Kidney epithelial cell (primary cell): ENCODE results near the gene SPDL1. TPM values are rescaled to one million over a fixed set of nuclear protein-coding genes. Genes with fewer than 3 reads are reported as not detected.
A peak's percentile ranks its signal among the peaks of the same experiment; 100 is the strongest.

Source experiments
- DNase-seq: peaks from one replicate; pipeline ENCODE4 v3.0.0-alpha.2; 2010; ENCODE audit warnings: low read depth
- H3K27me3 ChIP-seq: 2 replicates; pipeline ENCODE4 v1.6.0; 2011; ENCODE audit warnings: low read length; ENCODE audit not compliant: control insufficient read depth, insufficient read depth
- H3K36me3 ChIP-seq: 2 replicates; pipeline ENCODE4 v1.5.1; 2011; ENCODE audit warnings: low read length; ENCODE audit not compliant: control insufficient read depth, insufficient read depth
- H3K4me3 ChIP-seq: 2 replicates; pipeline ENCODE4 v1.5.1; 2011; ENCODE audit warnings: low read depth, mild to moderate bottlenecking, control low read depth, low read length
- CTCF ChIP-seq: IDR thresholded peaks from 2 replicates; pipeline ENCODE4 v1.5.1; 2011; ENCODE audit warnings: mild to moderate bottlenecking, moderate library complexity, low read length, control low read depth, inconsistent platforms; ENCODE audit not compliant: insufficient read depth, poor library complexity, severe bottlenecking
- total RNA-seq: library from RNA; depleted of rRNA; stranded (reverse); fragments of >200 nt; gene quantifications from 2 replicates; pipeline ENCODE4 v1.2.3, GENCODE V29; 2015

Gene SPDL1
- total RNA-seq, 1 donor from 2014 or later: 64.3 TPM

GRCh38 chr5:169631360-169631759 lies 47.8 kb downstream of the SPDL1 start:
- no peak for DNase-seq
- Histone ChIP-seq H3K4me3 (no peak overlapping the region), H3K27me3 (no peaks in the 10 kb centered on the region), H3K36me3 (no peaks in the 10 kb centered on the region)
- no peak for TF ChIP-seq CTCF

- no peaks in the 10 kb centered on the region for H3K36me3 ChIP-seq
- TF ChIP-seq CTCF: no peak
- H3K27me3 ChIP-seq: no peaks in the 10 kb centered on the region
- no peak for DNase-seq
- H3K4me3 ChIP-seq: no peak overlapping the region
These were observed 49.4 kb downstream of the SPDL1 start for GRCh38 chr5:169632946-169633345.

GRCh38 chr5:169634606-169635005 lies 51.0 kb downstream of the SPDL1 start:
- H3K4me3 ChIP-seq: no peak overlapping the region
- DNase-seq: no peak
- no peak for TF ChIP-seq CTCF
- no peaks in the 10 kb centered on the region for H3K27me3 ChIP-seq
- H3K36me3 ChIP-seq: no peaks in the 10 kb centered on the region

GRCh38 chr5:169635936-169636335 lies 52.4 kb downstream of the SPDL1 start:
- TF ChIP-seq CTCF: no peak
- no peak for DNase-seq
- Histone ChIP-seq H3K4me3 (no peak overlapping the region), H3K36me3 (no peaks in the 10 kb centered on the region), H3K27me3 (no peaks in the 10 kb centered on the region)

GRCh38 chr5:169636477-169637084 lies 53.0 kb downstream of the SPDL1 start:
- no peak for TF ChIP-seq CTCF
- peak overlapping the region; percentile 37 for H3K4me3 ChIP-seq
- DNase-seq: no peak
- H3K27me3 ChIP-seq: no peaks in the 10 kb centered on the region
- no peaks in the 10 kb centered on the region for H3K36me3 ChIP-seq

GRCh38 chr5:169637085-169637548 lies 53.5 kb downstream of the SPDL1 start, which contains the start of gene DOCK2:
DOCK2 (plus strand) TSS chr5:169637275; CDS start chr5:169637327, 52 bp downstream.
- no peaks in the 10 kb centered on the region for H3K27me3 ChIP-seq
- H3K4me3 ChIP-seq: peak within 1 kb of the TSS; percentile 37
- no peak for TF ChIP-seq CTCF
- no peaks in the 10 kb centered on the region for H3K36me3 ChIP-seq
- no peak for DNase-seq
